ENCODE data around the gene ARFGAP2. TPM values are rescaled to one million over a fixed set of nuclear protein-coding genes. Genes with fewer than 3 reads are reported as not detected.

The ARFGAP2 gene
- total RNA-seq, 1 experiment from 2014 or later = 27.9 TPM

GRCh38 chr11:47172740-47173336 lies 3.8 kb downstream of the ARFGAP2 start:
- DNase-seq (ENCODE audit: extremely low read depth, low read depth) = no peak

- DNase-seq (ENCODE audit: extremely low read depth, low read depth) = no peak
Observed at GRCh38 chr11:47171856-47172255, 4.8 kb downstream of the ARFGAP2 start.

GRCh38 chr11:47171061-47171838 lies 5.4 kb downstream of the ARFGAP2 start:
- DNase-seq (ENCODE audit: extremely low read depth, low read depth) = no peak

GRCh38 chr11:47166368-47166767 lies 10.3 kb downstream of the ARFGAP2 start:
- DNase-seq (ENCODE audit: extremely low read depth, low read depth) = no peak

- DNase-seq (ENCODE audit: extremely low read depth, low read depth) = no peak
Observed at GRCh38 chr11:47165253-47165840, 11.3 kb downstream of the ARFGAP2 start.

- DNase-seq (ENCODE audit: extremely low read depth, low read depth) = no peak
Observed at GRCh38 chr11:47164321-47164720, 12.4 kb downstream of the ARFGAP2 start.

GRCh38 chr11:47163898-47164297 lies 12.8 kb downstream of the ARFGAP2 start:
- DNase-seq (ENCODE audit: extremely low read depth, low read depth) = no peak

GRCh38 chr11:47163193-47163592 lies 13.5 kb downstream of the ARFGAP2 start:
- DNase-seq (ENCODE audit: extremely low read depth, low read depth) = no peak

- DNase-seq (ENCODE audit: extremely low read depth, low read depth) = no peak
Observed at GRCh38 chr11:47162426-47162825, 14.3 kb downstream of the ARFGAP2 start.

GRCh38 chr11:47161890-47162289 lies 14.8 kb downstream of the ARFGAP2 start:
- no peak for DNase-seq (ENCODE audit: extremely low read depth, low read depth)

- peak; percentile 40 for DNase-seq (ENCODE audit: extremely low read depth, low read depth)
Observed at GRCh38 chr11:47161134-47161854, 15.4 kb downstream of the ARFGAP2 start.

- no peak for DNase-seq (ENCODE audit: extremely low read depth, low read depth)
Observed at GRCh38 chr11:47160753-47161133, 15.9 kb downstream of the ARFGAP2 start.

GRCh38 chr11:47158242-47158641 lies 18.4 kb downstream of the ARFGAP2 start:
- DNase-seq (ENCODE audit: extremely low read depth, low read depth) = no peak

- DNase-seq (ENCODE audit: extremely low read depth, low read depth) = no peak
Observed at GRCh38 chr11:47157805-47158204, 18.9 kb downstream of the ARFGAP2 start.

GRCh38 chr11:47156951-47157350 lies 19.7 kb downstream of the ARFGAP2 start:
- no peak for DNase-seq (ENCODE audit: extremely low read depth, low read depth)

GRCh38 chr11:47156333-47156732 lies 20.3 kb downstream of the ARFGAP2 start:
- DNase-seq (ENCODE audit: extremely low read depth, low read depth) = no peak

- DNase-seq (ENCODE audit: extremely low read depth, low read depth) = no peak
Observed at GRCh38 chr11:47155879-47156278, 20.8 kb downstream of the ARFGAP2 start.

GRCh38 chr11:47154616-47155570 lies 21.8 kb downstream of the ARFGAP2 start:
- no peak for DNase-seq (ENCODE audit: extremely low read depth, low read depth)

- DNase-seq (ENCODE audit: extremely low read depth, low read depth) = peak; percentile 55
Observed at GRCh38 chr11:47152953-47153950, 23.4 kb downstream of the ARFGAP2 start.

Data from NCI-H460 (cell line).